ENCODE measurements around the gene DNM3. TPM values are rescaled to one million over a fixed set of nuclear protein-coding genes. Genes with fewer than 3 reads are reported as not detected.

DNM3 gene
- total and polyA plus RNA-seq, 4 donors: 2.6 to 16.2 (median 5.1) TPM; not detected in 1

Small RNA genes within 50 kb of the gene (microRNA-seq; reads per million reads assigned to microRNA genes)
- 63.6 to 82.8 reads per million in 2 donors for gene MIR199A2
- 0 reads per million in 2 donors for gene MIR3120

Other genes with a start within 250 kb of the DNM3 start
- gene MYOCOS, start 219.3 kb upstream of the DNM3 start, total RNA-seq: not detected
- gene MYOCOS, start 219.3 kb upstream of the DNM3 start, polyA plus RNA-seq: not detected
- gene MYOC, start 188.8 kb upstream of the DNM3 start, total RNA-seq: 10 to 100 TPM; 18.0 to 74.0 TPM
- gene MYOC, start 188.8 kb upstream of the DNM3 start, polyA plus RNA-seq: 1 to 10 TPM; 3.8 to 6.5 TPM
- gene VAMP4, start 99.4 kb upstream of the DNM3 start, total RNA-seq: 10 to 100 TPM; 22.4 to 28.7 TPM
- gene VAMP4, start 99.4 kb upstream of the DNM3 start, polyA plus RNA-seq: 10 to 100 TPM; 24.9 to 26.2 TPM
- 10 to 100 TPM; 15.3 to 17.9 TPM for gene METTL13, start 59.8 kb upstream of the DNM3 start, total RNA-seq
- gene METTL13, start 59.8 kb upstream of the DNM3 start, polyA plus RNA-seq: 10 to 100 TPM in 1 of 2 donors, 1 to 10 TPM in 1; 7.8 to 10.7 TPM